B cell (primary cell): Measurements from ENCODE around the gene PRM1.

ENCODE experiments used
- CTCF ChIP-seq: fragments of 200-600 bp; IDR thresholded peaks from one replicate; pipeline ENCODE4 v1.8.0; 2022; ENCODE audit warnings: antibody characterized with exemption, mild to moderate bottlenecking
- EZH2 ChIP-seq: IDR thresholded peaks from 2 replicates; pipeline ENCODE4 v1.6.1; 2012; ENCODE audit warnings: borderline replicate concordance, low read depth, mild to moderate bottlenecking, moderate library complexity, low read length; ENCODE audit not compliant: insufficient read depth, poor library complexity, severe bottlenecking

GRCh38 chr16:11297492-11298142 is 16.5 kb upstream of the PRM1 start:
- TF ChIP-seq CTCF = peak; percentile 35
- TF ChIP-seq EZH2 = no peak
